Activated gamma-delta T cell (primary cell): ENCODE results near the gene CXCL9.
"Not testable (repeated sequence)": the region's sequence is repeated elsewhere in the genome, so short reads cannot be mapped to it uniquely, and the experiment has no call there.

ENCODE experiments used
- DNase-seq: peaks from one replicate; lab custom pipeline; 2025; lab: John Stamatoyannopoulos, UW

Gene CXCL9

DNA sequence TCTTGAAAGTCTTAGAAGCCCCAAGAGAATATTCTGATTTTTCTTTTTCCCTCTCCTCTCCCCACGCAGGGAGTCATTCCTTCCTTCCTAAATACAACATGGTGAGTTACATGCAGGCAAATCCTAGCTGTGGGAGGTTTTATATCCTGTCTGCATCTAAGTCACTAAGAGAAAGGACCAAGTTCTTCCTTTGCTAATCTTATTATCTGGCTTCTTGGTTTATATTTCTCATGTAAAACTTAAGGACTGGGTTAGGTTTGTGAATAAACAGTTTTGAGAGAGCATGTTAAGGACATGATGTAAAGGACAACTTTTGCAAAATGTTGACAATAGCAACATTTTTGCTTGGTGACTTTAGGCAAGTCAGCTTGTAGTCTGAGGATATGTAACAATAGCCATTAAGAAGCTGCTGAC, 5.1 kb upstream of the CXCL9 start:
- DNase-seq, result no peak

DNA sequence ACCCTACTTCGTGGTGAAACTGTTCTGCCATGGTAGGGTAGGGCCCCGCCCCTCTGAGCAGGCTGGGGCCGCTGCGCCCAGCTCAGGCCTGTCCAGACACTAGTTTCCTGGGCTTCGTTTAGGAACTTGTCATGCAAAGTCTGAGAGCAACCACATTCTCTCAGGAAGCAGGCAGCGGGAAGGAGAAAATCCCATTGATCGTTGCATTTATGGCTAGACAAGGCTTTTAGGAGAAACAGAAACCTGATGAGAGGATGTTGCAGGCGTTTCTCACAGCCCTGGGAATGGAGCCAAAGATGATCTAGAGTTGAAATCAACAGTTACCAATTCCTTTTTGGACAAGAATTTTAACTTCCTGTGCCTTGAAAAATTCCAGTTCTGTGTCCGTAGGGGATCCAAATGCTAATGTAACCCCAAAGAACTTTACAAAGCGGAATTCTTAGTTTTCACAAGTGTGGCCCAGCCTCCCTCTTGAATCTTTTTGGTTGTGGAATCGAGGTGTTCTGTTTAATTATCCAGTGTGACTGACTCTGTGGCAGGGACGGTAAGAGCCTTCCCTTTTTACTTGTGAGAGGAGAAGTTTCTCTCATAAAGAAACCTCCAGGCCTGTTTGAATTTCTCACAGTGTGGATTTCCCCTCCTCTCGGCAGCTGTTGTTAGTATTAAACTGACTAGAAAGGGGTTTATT, 4.5 kb upstream of the CXCL9 start:
- no peak for DNase-seq

DNA sequence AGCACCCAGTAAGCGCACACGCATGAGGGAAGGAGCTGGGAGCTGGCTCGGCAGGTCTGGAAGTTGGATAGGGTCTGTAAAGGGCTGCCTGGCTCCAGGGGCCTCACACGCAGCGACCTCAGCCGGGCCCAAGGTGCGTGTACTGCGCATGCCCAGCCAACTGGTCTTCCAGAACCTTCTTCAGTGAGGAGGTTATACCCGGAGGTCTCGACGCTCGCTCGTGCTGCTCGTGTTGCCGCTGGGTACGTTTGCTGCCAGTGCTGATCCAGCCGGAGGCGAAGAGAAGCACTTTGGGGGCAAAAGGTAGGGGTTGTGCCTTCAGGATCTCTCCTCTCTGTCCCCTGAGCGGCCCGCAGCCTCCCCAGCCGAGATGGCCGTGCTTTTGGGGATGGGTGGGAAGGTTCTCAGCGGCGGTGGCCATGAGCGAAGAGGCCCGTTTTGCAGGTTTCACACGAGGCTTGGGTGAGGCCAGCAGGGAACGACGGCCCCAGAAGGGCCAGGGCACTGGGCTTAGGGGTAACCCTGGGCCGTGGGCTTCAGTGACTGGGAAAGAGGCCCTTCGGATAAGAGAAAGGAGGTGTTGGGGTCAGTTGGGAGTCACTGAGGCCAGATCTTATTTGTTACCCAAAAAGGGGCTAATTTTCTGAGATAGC, 3.8 kb upstream of the CXCL9 start:
- DNase-seq, result no peak

DNA sequence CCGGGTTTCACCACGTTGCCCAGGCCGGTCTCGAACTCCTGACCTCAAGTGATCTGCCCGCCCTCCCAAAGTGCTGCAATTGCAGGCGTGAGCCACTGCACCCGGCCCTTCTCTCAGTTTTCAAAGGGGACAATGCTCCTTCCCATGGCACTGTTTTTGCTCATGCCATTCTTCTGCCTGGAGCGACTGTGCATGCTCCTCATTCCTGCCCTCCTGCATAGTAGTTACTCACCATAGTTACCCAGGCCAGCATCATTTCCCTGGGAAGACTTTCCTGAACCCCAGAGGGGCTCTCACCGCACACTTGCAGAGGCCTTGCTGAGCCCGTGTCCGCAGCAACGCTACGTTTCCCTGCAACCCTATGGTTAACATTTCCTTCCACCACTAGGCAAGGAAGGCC, 3.3 kb upstream of the CXCL9 start:
- DNase-seq, result no peak

DNA sequence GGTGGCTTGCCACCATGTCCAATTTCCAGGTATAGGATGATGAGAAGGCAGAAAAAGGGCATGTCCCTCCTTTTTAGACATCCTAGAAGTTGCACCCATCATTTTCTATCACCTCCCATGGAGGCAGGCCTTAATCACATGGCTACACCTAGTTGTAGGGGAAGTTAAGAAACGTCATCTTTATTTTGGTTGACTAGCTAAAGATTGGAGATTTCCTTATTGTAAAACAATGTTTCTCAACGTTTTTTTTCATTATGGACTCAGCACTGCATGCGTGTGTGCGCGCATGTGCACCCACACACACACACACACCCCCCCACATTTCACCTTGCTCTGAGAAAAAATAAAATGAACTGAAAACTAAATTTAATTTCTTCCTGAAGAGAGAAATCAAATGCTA, 2.0 kb upstream of the CXCL9 start:
- DNase-seq, result no peak

DNA sequence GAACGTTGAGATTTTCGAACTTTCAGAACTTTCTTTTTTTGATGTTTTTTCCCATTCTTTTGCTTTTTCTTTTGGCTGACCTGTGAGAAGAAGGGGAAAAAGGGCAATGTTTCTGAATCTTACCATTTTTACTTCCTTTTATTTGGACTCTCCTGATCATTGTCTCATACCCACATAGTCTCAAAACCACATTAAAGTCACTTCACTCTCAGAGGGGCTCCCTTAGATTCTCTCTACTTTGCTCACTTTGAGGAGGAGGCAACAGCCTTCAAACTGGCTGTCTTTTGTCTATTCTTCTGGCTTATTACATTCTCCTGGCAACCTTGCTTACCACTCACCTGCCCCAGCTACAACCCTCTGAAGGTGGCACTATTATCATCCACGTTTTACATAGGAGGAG, 3.7 kb downstream of the CXCL9 start:
- DNase-seq, result no peak

DNA sequence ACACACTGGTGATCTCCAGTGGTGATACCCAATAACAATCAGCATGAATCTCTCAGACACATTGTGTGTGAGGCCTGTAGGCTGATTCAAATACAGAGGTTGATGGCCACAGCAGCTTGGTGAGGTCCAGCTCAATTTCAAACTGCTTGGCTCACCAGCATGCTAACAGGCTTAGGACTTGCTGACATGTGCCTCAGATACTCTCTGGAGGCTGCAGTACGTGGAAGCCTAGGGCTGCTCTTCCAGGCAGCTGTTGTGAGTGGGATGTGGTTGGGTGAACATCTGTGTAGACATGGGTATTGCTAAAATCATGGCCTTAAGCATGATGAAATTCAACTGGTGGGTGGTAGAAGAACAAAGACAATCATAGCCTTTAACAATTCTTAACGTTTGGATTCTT, 4.3 kb downstream of the CXCL9 start:
- no peak for DNase-seq

DNA sequence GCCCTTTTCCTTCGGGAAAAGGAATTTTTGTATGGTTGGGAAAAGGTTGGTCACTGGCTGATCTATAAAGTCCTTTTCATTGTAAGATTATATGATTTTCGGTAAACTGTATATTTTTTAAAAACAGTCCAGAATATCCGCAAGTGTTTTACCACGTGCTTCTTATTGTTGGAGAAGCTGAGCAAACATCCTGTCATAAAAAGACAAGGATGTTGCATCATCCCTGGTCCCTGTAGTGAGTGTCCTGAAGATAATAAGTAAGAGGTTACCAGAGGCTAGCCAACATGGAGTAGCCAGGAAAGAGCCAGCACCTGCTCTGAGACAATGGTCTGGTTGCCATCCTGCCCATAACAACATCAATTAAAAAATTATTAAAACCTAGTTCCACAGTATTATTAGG, 5.1 kb downstream of the CXCL9 start:
- no peak for DNase-seq

DNA sequence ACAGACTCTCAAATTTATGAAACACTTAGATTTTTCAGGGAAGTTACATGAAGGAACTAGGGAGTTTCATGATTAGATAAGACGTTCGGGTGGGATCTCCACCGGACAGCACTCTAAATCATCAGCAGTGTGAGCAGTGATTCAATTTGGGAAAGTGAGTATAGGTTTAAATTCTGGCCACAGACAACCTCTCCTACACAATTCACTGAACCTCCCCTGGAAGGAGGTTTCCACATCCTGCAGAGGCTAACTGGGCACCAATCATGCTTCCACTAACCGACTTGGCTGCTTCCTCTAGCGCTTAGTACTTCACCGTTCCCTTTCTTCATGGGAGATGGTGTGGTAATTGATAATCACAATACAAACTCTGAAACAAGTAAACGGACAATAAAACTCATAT, 5.6 kb downstream of the CXCL9 start:
- DNase-seq, result no peak

DNA sequence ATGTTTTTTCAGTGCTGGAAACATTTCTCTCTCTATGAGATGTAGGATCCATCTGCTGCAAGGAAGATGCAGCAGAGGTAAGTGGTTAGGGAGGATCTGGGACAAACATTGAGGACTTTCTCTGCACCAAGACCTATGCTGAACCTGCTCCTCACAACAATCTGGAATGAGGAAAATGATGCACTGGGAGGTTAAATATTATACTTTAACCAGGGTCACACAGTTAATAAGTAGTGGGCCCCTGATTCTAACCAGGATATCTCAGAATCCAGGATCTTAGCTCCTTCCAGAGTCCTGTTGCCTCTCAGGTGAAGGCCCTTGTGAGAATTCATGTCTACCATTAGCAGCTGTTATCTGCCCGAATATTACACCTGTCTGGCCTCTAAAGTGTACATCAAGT, 7.0 kb downstream of the CXCL9 start:
- DNase-seq, result no peak

DNA sequence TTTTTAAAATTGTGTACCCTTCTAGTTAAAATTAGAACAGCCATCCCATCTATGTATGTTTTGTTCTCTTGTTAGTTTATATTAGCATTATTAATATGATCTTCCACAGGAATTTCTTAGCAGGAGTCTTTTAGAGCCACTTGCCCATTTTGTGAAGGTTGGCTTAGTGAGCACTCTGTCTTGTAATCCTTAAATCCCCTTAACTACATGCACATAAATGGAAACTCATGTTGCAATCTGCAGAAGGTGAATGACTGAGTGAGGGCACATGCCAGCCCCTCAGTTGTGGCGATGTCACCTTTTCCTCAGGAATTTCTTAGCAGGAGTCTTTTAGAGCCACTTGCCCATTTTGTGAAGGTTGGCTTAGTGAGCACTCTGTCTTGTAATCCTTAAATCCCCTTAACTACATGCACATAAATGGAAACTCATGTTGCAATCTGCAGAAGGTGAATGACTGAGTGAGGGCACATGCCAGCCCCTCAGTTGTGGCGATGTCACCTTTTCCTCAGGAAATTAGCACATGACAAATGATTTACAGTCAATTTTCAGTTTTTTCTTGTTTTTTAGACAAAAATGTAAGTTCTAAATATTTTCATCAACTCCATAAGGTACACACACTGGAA, 8.7 kb downstream of the CXCL9 start:
- not testable (repeated sequence) for DNase-seq

DNA sequence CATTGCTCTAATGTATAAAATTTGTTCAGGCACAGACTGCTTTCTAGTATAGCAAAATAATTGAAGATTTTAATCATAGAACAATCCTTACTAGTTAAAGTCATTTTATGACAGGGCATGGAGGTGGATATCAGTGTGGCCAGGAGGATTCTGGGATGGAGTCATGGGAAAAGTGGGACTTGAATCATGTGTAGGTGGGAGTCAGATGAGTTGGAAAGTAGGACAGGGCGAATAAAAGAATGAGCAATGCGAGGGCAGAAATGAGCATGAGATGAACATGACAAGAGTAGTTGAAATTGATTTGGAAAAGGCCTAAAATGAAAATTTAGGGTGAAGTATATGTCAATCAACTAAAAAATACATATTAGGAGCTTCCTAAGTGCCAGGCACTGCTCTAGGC, 9.4 kb downstream of the CXCL9 start:
- no peak for DNase-seq

DNA sequence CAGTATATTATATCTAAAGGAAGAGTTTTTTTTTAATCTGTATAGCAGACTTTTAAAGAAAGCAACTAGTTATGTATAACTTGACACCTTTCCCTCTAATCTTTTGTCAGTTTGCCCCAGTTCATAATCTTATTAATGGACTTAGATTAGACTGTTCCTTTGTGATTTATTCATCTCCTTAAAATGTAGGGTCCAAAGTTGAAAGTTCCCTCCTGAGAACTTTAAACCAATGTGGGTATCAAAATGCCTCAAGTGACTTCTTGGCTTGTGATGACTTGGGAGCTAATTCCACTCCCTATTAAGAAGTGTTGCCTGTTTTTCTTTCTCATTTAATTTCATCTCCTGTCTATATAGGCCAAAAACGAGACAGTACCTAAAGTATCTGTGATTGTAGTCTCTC, 10.2 kb downstream of the CXCL9 start:
- DNase-seq, result no peak

DNA sequence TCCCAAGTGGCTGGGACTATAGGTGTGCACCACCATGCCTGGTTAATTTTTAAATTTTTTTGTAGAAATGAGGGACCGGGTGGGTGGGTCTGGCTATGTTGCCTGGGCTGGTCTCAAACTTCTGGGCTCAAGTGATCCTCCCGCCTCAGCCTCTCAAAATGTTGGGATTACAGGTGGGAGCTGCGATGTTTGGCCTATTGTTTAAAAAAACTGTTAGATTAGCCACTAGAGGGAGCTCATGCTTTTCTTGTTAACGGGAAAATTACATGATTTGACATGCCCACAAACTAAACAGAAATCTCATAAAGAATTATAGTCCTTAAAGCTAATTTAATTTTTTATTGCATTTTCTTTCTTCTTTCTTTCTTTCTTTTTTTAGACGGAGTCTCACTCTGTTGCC, 11.6 kb downstream of the CXCL9 start:
- no peak for DNase-seq

DNA sequence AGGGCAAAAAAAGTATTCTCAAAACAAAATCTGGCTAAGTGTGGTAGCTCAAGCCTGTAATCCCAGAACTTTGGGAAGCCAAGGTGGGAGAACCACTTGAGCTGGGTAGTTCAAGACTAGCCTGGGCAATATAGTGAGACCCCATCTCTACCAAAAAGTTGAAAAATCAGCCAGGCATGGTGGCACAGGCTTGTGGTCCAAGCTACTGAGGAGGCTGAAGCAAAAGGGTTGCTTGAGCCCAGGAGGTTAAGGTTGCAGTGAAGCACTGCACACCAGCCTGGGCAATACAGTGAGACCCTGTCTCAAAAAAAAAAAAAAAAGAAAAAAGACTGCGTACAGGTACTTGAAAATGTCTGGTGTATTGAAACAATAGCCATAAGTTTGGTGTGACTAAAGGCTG, 14.8 kb downstream of the CXCL9 start:
- DNase-seq, result no peak

DNA sequence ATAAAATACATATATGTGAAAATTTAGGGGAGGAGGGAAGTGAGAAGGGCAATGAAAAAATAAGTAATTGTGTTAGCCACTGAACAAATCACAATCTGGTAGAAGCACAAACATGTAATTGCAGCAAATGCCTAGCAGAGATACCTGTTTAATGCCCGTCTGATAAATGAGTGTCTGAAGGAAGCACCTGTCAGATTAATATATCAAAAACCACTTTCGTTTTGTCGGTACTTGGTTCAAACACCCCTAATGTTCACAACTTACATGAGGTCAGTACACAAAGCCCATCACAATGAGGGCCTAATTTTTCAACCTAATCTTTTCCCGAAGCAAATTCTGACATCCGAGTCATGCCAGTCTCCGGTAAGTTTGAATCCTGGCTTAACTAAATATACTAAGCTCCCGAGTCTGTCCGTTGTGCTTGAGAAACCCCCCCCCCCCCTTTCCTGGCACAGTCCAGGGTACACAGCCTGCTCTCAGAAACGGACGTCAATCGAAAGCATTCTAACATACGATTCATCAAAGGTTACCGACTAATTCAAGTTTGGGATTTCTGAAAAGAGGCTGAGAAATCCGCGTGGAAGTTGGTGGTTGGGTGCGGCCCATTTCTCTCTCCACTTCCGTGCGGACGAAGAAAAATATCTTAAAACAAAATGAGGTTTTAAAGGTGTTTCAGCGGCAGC, 17.3 kb downstream of the CXCL9 start:
- no peak for DNase-seq

DNA sequence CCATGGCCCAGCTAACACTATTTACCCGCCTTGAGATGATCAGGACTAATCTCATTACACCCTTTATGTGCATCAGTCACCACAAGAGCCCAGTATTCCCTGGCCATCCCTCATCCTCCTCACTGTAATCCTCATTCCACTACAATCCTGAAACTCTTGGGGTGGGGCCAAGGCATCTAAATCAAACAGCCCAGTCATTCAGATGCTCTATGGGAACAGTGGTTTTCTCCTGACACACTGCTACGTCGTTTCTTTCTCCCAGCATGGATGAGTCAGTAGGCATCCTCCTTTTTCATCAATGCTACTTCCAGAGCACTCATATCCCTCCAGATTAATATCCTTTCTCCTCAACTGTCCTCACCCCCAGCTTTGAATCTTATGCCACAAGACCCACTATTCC, 22.2 kb downstream of the CXCL9 start:
- no peak for DNase-seq

DNA sequence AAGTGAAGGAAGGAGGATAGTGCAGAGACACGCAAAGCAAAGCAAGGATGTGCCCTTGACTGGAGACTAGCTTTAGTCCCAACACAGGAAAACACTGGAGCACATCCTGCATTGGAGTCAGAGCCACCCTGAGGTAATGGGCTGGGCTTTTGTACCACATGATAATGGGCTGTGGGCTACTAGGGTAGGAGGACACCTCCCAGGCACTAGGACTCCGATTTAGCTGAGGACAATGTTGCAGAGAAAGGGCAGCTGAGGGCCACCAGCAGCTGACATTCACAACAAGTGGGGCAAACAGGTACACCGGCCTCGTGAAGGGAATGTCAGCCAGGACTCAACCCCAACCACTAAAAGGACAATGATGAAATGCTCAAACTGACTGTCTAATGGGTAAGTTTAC, 26.7 kb downstream of the CXCL9 start:
- DNase-seq, result no peak

DNA sequence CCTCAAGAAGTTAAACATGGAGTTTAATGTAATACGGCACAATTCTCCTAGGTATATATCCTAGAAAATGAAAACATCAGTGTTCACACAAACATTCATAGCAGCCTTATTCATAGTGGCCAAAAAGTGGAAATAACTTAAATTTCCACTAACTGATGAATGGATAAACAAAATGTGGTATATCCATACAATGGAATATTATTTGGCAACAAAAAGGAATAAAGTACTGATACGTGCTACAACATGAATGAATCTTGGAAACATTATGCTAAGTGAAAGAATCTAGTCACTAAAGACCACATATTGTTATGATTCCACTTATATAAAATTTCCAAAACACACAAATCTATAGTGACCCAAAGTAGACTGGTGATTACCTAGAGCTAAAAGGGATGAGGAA, 31.1 kb downstream of the CXCL9 start:
- no peak for DNase-seq

DNA sequence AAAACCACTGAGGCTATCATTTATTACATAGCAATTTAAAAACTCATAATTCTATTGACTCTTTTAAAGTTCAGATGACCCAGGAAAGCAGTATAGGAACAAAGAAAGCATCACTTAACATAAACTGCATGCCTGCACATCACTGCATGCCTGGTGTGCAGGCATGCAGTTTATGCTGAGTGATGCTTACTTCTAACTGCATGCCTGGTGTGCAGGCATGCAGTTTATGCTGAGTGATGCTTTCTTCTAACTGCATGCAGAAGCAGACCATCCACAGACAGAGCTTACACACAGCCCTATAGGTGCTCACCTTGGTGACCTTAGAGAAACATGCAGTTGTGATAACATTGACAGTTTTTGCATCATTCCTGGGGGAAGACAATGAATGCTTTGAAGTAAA, 33.5 kb downstream of the CXCL9 start:
- no peak for DNase-seq

DNA sequence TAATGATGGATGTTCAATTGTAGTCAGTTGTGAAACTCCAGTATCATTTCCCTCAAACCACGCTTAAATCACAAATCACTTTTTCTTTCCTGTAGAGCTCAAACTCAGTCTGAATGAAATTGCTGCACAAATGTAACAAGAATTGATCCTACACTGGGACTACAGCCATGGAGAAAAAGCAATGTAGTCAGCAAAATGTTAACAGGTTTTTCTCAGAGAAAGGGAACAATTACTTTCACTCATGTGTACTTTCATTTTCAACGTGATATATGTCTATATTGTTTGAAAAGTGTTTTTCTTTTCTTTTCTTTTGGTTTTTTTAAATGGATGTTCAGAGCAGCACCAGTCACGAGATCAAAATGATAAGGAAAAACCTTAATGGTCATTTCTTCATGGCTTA, 39.2 kb downstream of the CXCL9 start:
- no peak for DNase-seq

DNA sequence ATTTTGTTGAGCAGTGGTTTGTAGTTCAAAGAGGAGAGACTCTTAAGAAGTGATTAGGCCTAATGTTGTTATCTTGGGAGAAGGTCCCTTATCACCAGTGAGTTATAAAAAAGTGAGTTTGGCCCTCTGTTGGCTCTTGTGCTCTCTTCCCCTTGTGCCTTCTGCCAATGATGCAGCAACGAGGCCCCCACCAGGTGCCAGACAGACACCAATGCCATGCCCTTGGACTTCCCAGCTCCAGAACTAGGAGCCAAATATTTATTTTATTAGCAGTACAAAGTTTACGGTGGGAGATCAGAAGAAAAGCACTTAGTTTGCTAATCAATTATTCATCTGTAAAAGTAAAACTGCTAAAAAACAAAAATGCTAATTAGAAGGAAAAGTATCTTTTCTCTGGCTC, 43.8 kb downstream of the CXCL9 start:
- DNase-seq, result no peak

DNA sequence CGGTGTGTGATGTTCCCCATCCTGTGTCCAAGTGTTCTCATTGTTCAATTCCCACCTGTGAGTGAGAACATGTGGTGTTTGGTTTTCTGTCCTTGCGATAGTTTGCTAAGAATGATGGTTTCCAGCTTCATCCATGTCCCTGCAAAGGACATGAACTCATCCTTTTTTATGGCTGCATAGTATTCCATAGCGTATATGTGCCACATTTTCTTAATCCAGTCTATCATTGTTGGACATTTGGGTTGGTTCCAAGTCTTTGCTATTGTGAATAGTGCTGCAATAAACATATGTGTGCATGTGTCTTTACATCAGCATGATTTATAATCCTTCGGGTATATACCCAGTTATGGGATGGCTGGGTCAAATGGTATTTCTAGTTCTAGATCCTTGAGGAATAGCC, 45.2 kb downstream of the CXCL9 start:
- not testable (repeated sequence) for DNase-seq
